ENCODE measurements around the gene MUC12. TPM values are rescaled to one million over a fixed set of nuclear protein-coding genes. Genes with fewer than 3 reads are reported as not detected.

Gene MUC12
- total RNA-seq, 4 donors from 2014 or later = not detected

GRCh38 chr7:101066833-101067177 lies 97.4 kb downstream of the MUC12 start:
- H3K36me3 ChIP-seq = no peaks in the 10 kb centered on the region
- peaks cover 6% of the 10 kb centered on the region for H3K4me1 ChIP-seq
- H3K27ac ChIP-seq = no peak overlapping the region
- peaks cover 34% of the 10 kb centered on the region for H3K27me3 ChIP-seq
- DNase-seq (ENCODE audit: low spot score in 2 of 2) = no peak
- H3K9me3 ChIP-seq = no peaks in the 10 kb centered on the region
- H3K4me3 ChIP-seq = no peak overlapping the region
- 66% methylated on average over 7 of the region's 7 CpGs for WGBS
- TF ChIP-seq POLR2A (IDR thresholded peaks at IDR 0.05) (no peak), EP300 (IDR thresholded peaks at IDR 0.05) (no peak), POLR2AphosphoS5 (IDR thresholded peaks at IDR 0.05) (no peak), CTCF (IDR thresholded peaks at IDR 0.05) (no peak)

GRCh38 chr7:101068401-101068800 lies 99.0 kb downstream of the MUC12 start:
- Histone ChIP-seq H3K27me3 (peaks cover 28% of the 10 kb centered on the region), H3K9me3 (no peaks in the 10 kb centered on the region)

More at GRCh38 chr7:101068401-101068800, 99.0 kb downstream of the MUC12 start:
- H3K4me3 ChIP-seq = no peak overlapping the region
- no peak overlapping the region for H3K27ac ChIP-seq
- 87% methylated on average over 8 of the region's 10 CpGs for WGBS
- TF ChIP-seq EP300 (IDR thresholded peaks at IDR 0.05) (no peak), CTCF (IDR thresholded peaks at IDR 0.05) (no peak), POLR2AphosphoS5 (IDR thresholded peaks at IDR 0.05) (no peak), POLR2A (IDR thresholded peaks at IDR 0.05) (no peak)
- peaks cover 6% of the 10 kb centered on the region for H3K4me1 ChIP-seq
- DNase-seq (ENCODE audit: low spot score in 2 of 2) = no peak
- H3K36me3 ChIP-seq = no peaks in the 10 kb centered on the region

Other genes starting within 250 kb of the MUC12 start
- gene EPO, start 249.1 kb upstream of the MUC12 start, total RNA-seq = under 1 TPM in 1 of 4 donors, not detected in 3; 0.97 TPM
- gene ZAN, start 236.0 kb upstream of the MUC12 start, total RNA-seq = under 1 TPM; 0.08 to 0.42 (median 0.20) TPM
- gene EPHB4, start 142.0 kb upstream of the MUC12 start, total RNA-seq = 10 to 100 TPM; 58.1 to 84.6 (median 81.6) TPM
- gene SLC12A9, start 116.9 kb upstream of the MUC12 start, total RNA-seq = 10 to 100 TPM; 22.5 to 33.8 (median 26.4) TPM
- 100 to 1,000 TPM in 1 of 4 donors, 10 to 100 TPM in 3; 66.3 to 113 (median 80.7) TPM for gene TRIP6, start 102.2 kb upstream of the MUC12 start, total RNA-seq
- 100 to 1,000 TPM in 2 of 4 donors, 10 to 100 TPM in 2; 62.8 to 163 (median 92.8) TPM for gene SRRT, start 94.5 kb upstream of the MUC12 start, total RNA-seq
- gene UFSP1, start 79.8 kb upstream of the MUC12 start, total RNA-seq = 1 to 10 TPM; 1.1 to 2.3 (median 1.7) TPM
- gene ACHE, start 73.7 kb upstream of the MUC12 start, total RNA-seq = 1 to 10 TPM in 1 of 4 donors, under 1 TPM in 2, not detected in 1; 0.30 to 2.5 (median 0.81) TPM
- not detected for gene MUC3A, start 20.0 kb upstream of the MUC12 start, total RNA-seq
- under 1 TPM; 0.08 to 0.25 (median 0.14) TPM for gene MUC17, start 50.5 kb downstream of the MUC12 start, total RNA-seq
- 10 to 100 TPM; 12.1 to 28.9 (median 17.8) TPM for gene TRIM56, start 115.9 kb downstream of the MUC12 start, total RNA-seq
- 10 to 100 TPM in 2 of 4 donors, 1 to 10 TPM in 2; 6.7 to 22.9 (median 13.0) TPM for gene SERPINE1, start 157.5 kb downstream of the MUC12 start, total RNA-seq
- 10 to 100 TPM; 28.5 to 66.5 (median 50.0) TPM for gene AP1S1, start 184.9 kb downstream of the MUC12 start, total RNA-seq
- under 1 TPM in 3 of 4 donors, not detected in 1; 0.38 to 0.99 (median 0.59) TPM for gene VGF, start 196.0 kb downstream of the MUC12 start, total RNA-seq
- gene NAT16, start 210.7 kb downstream of the MUC12 start, total RNA-seq = not detected
- gene MOGAT3, start 231.5 kb downstream of the MUC12 start, total RNA-seq = not detected
- 10 to 100 TPM; 15.7 to 30.4 (median 22.7) TPM for gene PLOD3, start 248.0 kb downstream of the MUC12 start, total RNA-seq
- gene ZNHIT1, start 248.6 kb downstream of the MUC12 start, total RNA-seq = 10 to 100 TPM; 43.8 to 73.4 (median 66.9) TPM